Progenitor cell of endocrine pancreas (in vitro differentiated cells): ENCODE measurements around the gene USHBP1. TPM values are rescaled to one million over a fixed set of nuclear protein-coding genes. Genes with fewer than 3 reads are reported as not detected.

Experiments used
- DNase-seq: peaks from one replicate; pipeline ENCODE4 v3.0.0; 2021; ENCODE audit warnings: low spot score; ENCODE audit not compliant: unreplicated experiment
- H3K27ac Mint-ChIP-seq: 2 replicates; pipeline ENCODE4 v1.8.0; 2021; ENCODE audit warnings: mild to moderate bottlenecking, moderate library complexity, mixed read lengths
- H3K27me3 Mint-ChIP-seq: 2 replicates; pipeline ENCODE4 v1.8.0; 2021; ENCODE audit warnings: mixed read lengths
- H3K36me3 Mint-ChIP-seq: 2 replicates; pipeline ENCODE4 v1.8.0; 2022; ENCODE audit warnings: mixed read lengths; ENCODE audit not compliant: insufficient read depth
- H3K4me1 Mint-ChIP-seq: 2 replicates; pipeline ENCODE4 v1.8.0; 2021; ENCODE audit warnings: low read depth, mixed read lengths
- H3K4me3 Mint-ChIP-seq: 2 replicates; pipeline ENCODE4 v1.8.0; 2021; ENCODE audit warnings: low read depth, mild to moderate bottlenecking, moderate library complexity, mixed read lengths
- H3K9me3 Mint-ChIP-seq: 2 replicates; pipeline ENCODE4 v1.8.0; 2021; ENCODE audit warnings: low read depth, mixed read lengths
- CTCF ChIP-seq: fragments of 200-600 bp; sonication (generic); IDR thresholded peaks from one replicate; pipeline ENCODE4 v1.5.0; 2021; ENCODE audit warnings: antibody characterized with exemption, mild to moderate bottlenecking; ENCODE audit not compliant: unreplicated experiment
- total RNA-seq: library from RNA; stranded (reverse); gene quantifications from 2 replicates; pipeline ENCODE4 v1.2.1, GENCODE V29; 2021

USHBP1 gene
- total RNA-seq, 1 donor from 2014 or later = 0.38 TPM

- Mint-ChIP-seq H3K36me3 (peaks cover 2% of the 10 kb centered on the region), H3K27ac (no peak overlapping the region), H3K4me1 (peaks cover 6% of the 10 kb centered on the region), H3K4me3 (no peak overlapping the region), H3K27me3 (no peaks in the 10 kb centered on the region), H3K9me3 (peaks cover 4% of the 10 kb centered on the region)
- no peak for TF ChIP-seq CTCF
- no peak for DNase-seq
These were observed 1.5 kb upstream of the USHBP1 start for GRCh38 chr19:17266026-17266425.

GRCh38 chr19:17263712-17264640 is 569 bp downstream of the USHBP1 start:
- peaks cover 4% of the 10 kb centered on the region for H3K9me3 Mint-ChIP-seq
- H3K4me1 Mint-ChIP-seq = peaks cover 6% of the 10 kb centered on the region
- DNase-seq = no peak
- H3K27me3 Mint-ChIP-seq = peaks cover 3% of the 10 kb centered on the region
- H3K4me3 Mint-ChIP-seq = no peak overlapping the region
- no peak for TF ChIP-seq CTCF
- no peak overlapping the region for H3K27ac Mint-ChIP-seq
- H3K36me3 Mint-ChIP-seq = no peaks in the 10 kb centered on the region

GRCh38 chr19:17262557-17262956 is 2.0 kb downstream of the USHBP1 start:
- Mint-ChIP-seq H3K27me3 (peaks cover 3% of the 10 kb centered on the region), H3K27ac (no peak overlapping the region), H3K9me3 (peaks cover 4% of the 10 kb centered on the region), H3K4me1 (peaks cover 1% of the 10 kb centered on the region), H3K36me3 (no peaks in the 10 kb centered on the region), H3K4me3 (no peak overlapping the region)
- no peak for TF ChIP-seq CTCF
- DNase-seq = no peak

GRCh38 chr19:17260842-17261325 is 3.7 kb downstream of the USHBP1 start:
- Mint-ChIP-seq H3K27ac (peak overlapping the region; percentile 27), H3K4me1 (no peaks in the 10 kb centered on the region), H3K27me3 (peaks cover 3% of the 10 kb centered on the region), H3K4me3 (no peak overlapping the region), H3K36me3 (no peaks in the 10 kb centered on the region), H3K9me3 (no peaks in the 10 kb centered on the region)
- DNase-seq = peak; percentile 85
- peak; percentile 97 for TF ChIP-seq CTCF

- peaks cover 2% of the 10 kb centered on the region for H3K4me1 Mint-ChIP-seq
- H3K27ac Mint-ChIP-seq = no peak overlapping the region
- H3K9me3 Mint-ChIP-seq = no peaks in the 10 kb centered on the region
- DNase-seq = no peak
- H3K36me3 Mint-ChIP-seq = no peaks in the 10 kb centered on the region
- peaks cover 3% of the 10 kb centered on the region for H3K27me3 Mint-ChIP-seq
- TF ChIP-seq CTCF = no peak
- H3K4me3 Mint-ChIP-seq = no peak overlapping the region
These were observed 4.6 kb downstream of the USHBP1 start for GRCh38 chr19:17259934-17260333.
